SIG-M5 (cell line): ENCODE results near the gene IRF3.
"Not testable (repeated sequence)": the region's sequence is repeated elsewhere in the genome, so short reads cannot be mapped to it uniquely, and the experiment has no call there.

Source experiments
- DNase-seq: peaks from one replicate; lab custom pipeline; 2025; lab: John Stamatoyannopoulos, UW

The IRF3 gene

GRCh38 chr19:49645995-49646394 is 19.7 kb downstream of the IRF3 start:
- no peak for DNase-seq

GRCh38 chr19:49645592-49645991 is 20.1 kb downstream of the IRF3 start:
- no peak for DNase-seq

- DNase-seq, result no peak
These were observed 22.2 kb downstream of the IRF3 start for GRCh38 chr19:49643466-49643865.

GRCh38 chr19:49642492-49643035 is 23.1 kb downstream of the IRF3 start:
- DNase-seq, result no peak

GRCh38 chr19:49641688-49642491 is 23.8 kb downstream of the IRF3 start, which contains the start of gene SCAF1:
Gene SCAF1, plus strand, starts transcription at chr19:49642209. Its CDS starts 2,818 bp downstream, at chr19:49645027.
- peak; percentile 85 for DNase-seq

GRCh38 chr19:49640113-49640898 is 25.4 kb downstream of the IRF3 start, which contains the start of gene RRAS:
Gene RRAS, minus strand, starts transcription at chr19:49640143. Its CDS starts 45 bp downstream, at chr19:49640098.
- peak; percentile 98 for DNase-seq

- DNase-seq, result no peak
These were observed 26.1 kb downstream of the IRF3 start for GRCh38 chr19:49639401-49640112.

GRCh38 chr19:49637821-49638738 is 27.6 kb downstream of the IRF3 start:
- no peak for DNase-seq

- DNase-seq, result no peak
These were observed 29.3 kb downstream of the IRF3 start for GRCh38 chr19:49636233-49636932.

- no peak for DNase-seq
These were observed 30.0 kb downstream of the IRF3 start for GRCh38 chr19:49635530-49636232.

GRCh38 chr19:49633273-49633672 is 32.4 kb downstream of the IRF3 start:
- DNase-seq, result not testable (repeated sequence)

GRCh38 chr19:49632576-49632975 is 33.1 kb downstream of the IRF3 start:
- no peak for DNase-seq

GRCh38 chr19:49631610-49632192 is 34.0 kb downstream of the IRF3 start:
- no peak for DNase-seq

GRCh38 chr19:49631014-49631588 is 34.6 kb downstream of the IRF3 start:
- no peak for DNase-seq

- DNase-seq, result no peak
These were observed 36.0 kb downstream of the IRF3 start for GRCh38 chr19:49629659-49630058.

- no peak for DNase-seq
These were observed 39.4 kb downstream of the IRF3 start for GRCh38 chr19:49626226-49626625.

GRCh38 chr19:49624967-49625910 is 40.4 kb downstream of the IRF3 start:
- no peak for DNase-seq

GRCh38 chr19:49617860-49618259 is 47.8 kb downstream of the IRF3 start:
- DNase-seq, result not testable (repeated sequence)
